ENCODE measurements around the gene LRSAM1.
A peak's percentile ranks its signal among the peaks of the same experiment; 100 is the strongest.

LRSAM1 gene

GRCh38 chr9:127450830-127451607 is at the start of gene LRSAM1, which contains the start of gene RPL12:
LRSAM1 (plus strand) TSS chr9:127451510; CDS start chr9:127454528, 3,018 bp downstream.
RPL12 (minus strand) TSS chr9:127451406; CDS start chr9:127451317, 89 bp downstream.
- DNase-seq (ENCODE audit: low spot score) = peak; percentile 97

- DNase-seq (ENCODE audit: low spot score) = no peak
These were observed 48.8 kb upstream of the LRSAM1 start for GRCh38 chr9:127402401-127403090.

- DNase-seq (ENCODE audit: low spot score) = no peak
These were observed 47.7 kb upstream of the LRSAM1 start for GRCh38 chr9:127403507-127404192.

- DNase-seq (ENCODE audit: low spot score) = no peak
These were observed 46.7 kb upstream of the LRSAM1 start for GRCh38 chr9:127404631-127405030.

GRCh38 chr9:127405344-127406125 is 45.8 kb upstream of the LRSAM1 start:
- DNase-seq (ENCODE audit: low spot score) = no peak

- DNase-seq (ENCODE audit: low spot score) = no peak
These were observed 44.4 kb upstream of the LRSAM1 start for GRCh38 chr9:127406799-127407491.

GRCh38 chr9:127407492-127407843 is 43.8 kb upstream of the LRSAM1 start:
- DNase-seq (ENCODE audit: low spot score) = no peak

- DNase-seq (ENCODE audit: low spot score) = no peak
These were observed 40.2 kb upstream of the LRSAM1 start for GRCh38 chr9:127411122-127411521.

- DNase-seq (ENCODE audit: low spot score) = no peak
These were observed 36.2 kb upstream of the LRSAM1 start for GRCh38 chr9:127415141-127415540.

GRCh38 chr9:127415657-127416056 is 35.7 kb upstream of the LRSAM1 start:
- no peak for DNase-seq (ENCODE audit: low spot score)

- DNase-seq (ENCODE audit: low spot score) = peak; percentile 35
These were observed 33.9 kb upstream of the LRSAM1 start for GRCh38 chr9:127417131-127418036.

GRCh38 chr9:127418037-127418471 is 33.3 kb upstream of the LRSAM1 start:
- DNase-seq (ENCODE audit: low spot score) = no peak

GRCh38 chr9:127419348-127419747 is 32.0 kb upstream of the LRSAM1 start:
- no peak for DNase-seq (ENCODE audit: low spot score)

- DNase-seq (ENCODE audit: low spot score) = no peak
These were observed 30.3 kb upstream of the LRSAM1 start for GRCh38 chr9:127421057-127421456.

GRCh38 chr9:127422133-127422782 is 29.1 kb upstream of the LRSAM1 start:
- DNase-seq (ENCODE audit: low spot score) = no peak

GRCh38 chr9:127422787-127423186 is 28.5 kb upstream of the LRSAM1 start:
- no peak for DNase-seq (ENCODE audit: low spot score)

GRCh38 chr9:127423476-127423933 is 27.8 kb upstream of the LRSAM1 start:
- peak; percentile 23 for DNase-seq (ENCODE audit: low spot score)

GRCh38 chr9:127423934-127424675 is 27.2 kb upstream of the LRSAM1 start, which contains the start of gene ZNF79:
ZNF79 (plus strand) TSS chr9:127424382; CDS start chr9:127424788, 406 bp downstream.
- DNase-seq (ENCODE audit: low spot score) = peak; percentile 99

GRCh38 chr9:127424676-127424999 is 26.7 kb upstream of the LRSAM1 start:
- DNase-seq (ENCODE audit: low spot score) = no peak
